SK-MEL-5 (cell line): Measurements from ENCODE around the gene LARP1B. TPM values are rescaled to one million over a fixed set of nuclear protein-coding genes. Genes with fewer than 3 reads are reported as not detected.
"Not testable (repeated sequence)": the region's sequence is repeated elsewhere in the genome, so short reads cannot be mapped to it uniquely, and the experiment has no call there.

ENCODE experiments used
- DNase-seq: peaks from one replicate; pipeline ENCODE4 v3.0.0-alpha.2; 2016; ENCODE audit warnings: low read depth, low spot score
- in situ Hi-C: cut with HindIII; loops from 2 replicates; pipeline ENCODE4 v1.10.0; 2016; ENCODE audit warnings: low sequenced_read_pairs, high pct_unique_total_duplicates, low pct_unique_long_range_greater_than_20kb
- total RNA-seq: library from RNA; depleted of rRNA; stranded (reverse); fragments of >200 nt; shearing (Covaris generic); gene quantifications from 2 replicates; pipeline ENCODE4 v1.2.3, GENCODE V29; 2014

LARP1B gene
- total RNA-seq, 1 experiment from 2014 or later = 11.7 TPM

GRCh38 chr4:128176643-128177042, 115.5 kb downstream of the LARP1B start:
- in situ Hi-C loops = no loop called here
- no peak for DNase-seq

DNA sequence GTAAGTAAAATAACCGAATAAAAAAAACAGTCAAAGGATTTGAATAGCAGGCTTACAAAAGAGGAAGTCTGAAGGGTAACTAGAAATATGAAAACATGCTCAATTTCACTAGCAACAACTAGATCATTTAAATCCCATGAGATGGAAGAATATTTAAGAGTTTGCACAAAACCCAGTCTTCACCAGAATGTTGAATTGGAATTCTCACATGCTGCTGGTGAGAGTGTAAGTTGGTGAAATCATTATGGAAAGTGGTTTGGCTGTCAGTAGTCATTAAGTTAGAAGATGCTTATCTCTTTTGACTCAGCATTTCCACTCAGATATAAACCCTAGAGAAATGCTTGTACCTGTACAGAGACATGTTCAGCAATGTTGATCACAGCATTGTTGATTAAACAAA, 116.4 kb downstream of the LARP1B start:
- no peak for DNase-seq
- in situ Hi-C loops = no loop called here

GRCh38 chr4:128186623-128187022, 125.5 kb downstream of the LARP1B start:
- in situ Hi-C loops = no loop called here
- DNase-seq = no peak

DNA sequence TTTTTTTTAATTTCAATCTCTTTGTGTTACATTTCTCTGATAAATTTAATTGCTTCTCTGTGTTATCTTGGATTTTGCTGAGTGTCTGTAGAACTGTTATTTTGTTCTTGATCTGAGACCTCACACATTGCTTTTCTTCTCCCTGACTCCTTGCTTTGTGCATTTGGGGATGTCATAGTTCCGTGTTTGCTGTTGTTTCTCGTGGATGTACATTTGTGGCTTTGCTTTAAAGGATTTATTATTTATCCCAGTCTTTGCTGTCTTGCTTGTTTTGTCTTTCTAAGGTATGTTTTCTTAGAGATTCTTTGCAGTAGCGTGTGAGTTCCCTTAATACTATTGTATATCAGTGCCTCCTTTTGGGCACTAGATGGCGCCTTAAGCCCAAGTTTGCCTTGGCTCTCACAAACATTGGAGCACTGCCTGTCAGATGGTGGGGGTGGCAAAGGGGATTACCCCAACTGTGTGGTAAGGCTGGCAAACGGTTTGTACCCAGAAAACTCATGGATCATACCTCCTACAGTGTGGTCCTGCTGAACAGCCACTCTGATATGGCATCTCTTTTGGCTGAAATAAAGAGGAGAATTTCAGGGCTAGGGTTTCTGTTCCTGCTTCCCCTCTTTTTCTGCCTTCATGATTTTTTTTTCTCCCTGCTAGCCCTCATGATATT, 130.1 kb downstream of the LARP1B start:
- in situ Hi-C loops = no loop called here
- peak; percentile 71 for DNase-seq

GRCh38 chr4:128220286-128221235, 159.4 kb downstream of the LARP1B start:
- in situ Hi-C loops = no loop called here
- DNase-seq = peak; percentile 62

GRCh38 chr4:128221586-128221985, 160.5 kb downstream of the LARP1B start:
- no peak for DNase-seq
- in situ Hi-C loops = no loop called here

- DNase-seq = no peak
- in situ Hi-C loops = no loop called here
Observed at GRCh38 chr4:128225148-128225547, 164.0 kb downstream of the LARP1B start.

GRCh38 chr4:128227991-128228571, 167.0 kb downstream of the LARP1B start:
- DNase-seq = no peak
- in situ Hi-C loops = no loop called here

DNA sequence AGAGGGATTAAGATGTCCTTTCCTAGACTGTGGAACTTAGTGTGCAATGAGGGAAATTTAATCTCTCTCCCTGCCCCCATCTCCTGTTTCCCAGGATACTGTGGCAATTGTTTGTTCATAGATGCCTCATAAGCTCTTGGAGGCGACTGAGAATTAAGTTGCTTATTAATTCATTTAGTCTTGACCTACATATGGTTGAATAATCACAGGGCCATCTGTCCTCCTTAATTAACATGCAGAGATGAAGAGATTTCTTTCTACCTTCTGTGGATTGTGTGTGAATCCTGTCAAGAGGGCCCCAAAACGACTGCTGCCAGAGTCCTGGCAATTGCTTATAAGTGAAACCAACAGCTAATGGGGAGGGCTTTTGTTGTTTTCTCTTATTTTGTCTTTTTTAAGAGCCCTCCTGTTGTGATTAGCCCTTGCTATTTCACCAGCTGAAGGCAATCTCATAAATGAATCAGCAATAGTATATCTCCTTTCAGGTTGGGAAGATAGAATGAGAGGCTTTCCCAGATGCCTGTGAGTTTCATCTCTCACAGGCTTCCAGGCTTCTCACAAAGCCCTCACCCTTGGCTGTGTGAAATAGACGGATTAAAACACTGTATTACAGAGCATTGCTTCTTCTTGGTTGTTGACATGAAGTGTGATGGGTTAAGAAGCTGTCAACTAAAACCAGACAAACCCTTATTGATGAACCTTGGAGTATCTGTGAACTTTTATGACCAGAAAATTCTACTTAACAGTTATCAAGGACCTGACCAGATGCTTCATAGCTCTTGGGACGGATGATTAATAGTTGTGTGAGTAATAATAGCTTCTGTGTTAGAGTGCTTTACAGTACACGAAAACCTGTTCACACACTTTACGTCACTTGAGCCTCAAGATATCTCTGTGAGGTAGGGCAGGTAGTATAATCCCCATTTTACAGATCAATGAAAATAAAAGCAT, 168.0 kb downstream of the LARP1B start:
- no peak for DNase-seq
- in situ Hi-C loops = no loop called here

- in situ Hi-C loops = no loop called here
- no peak for DNase-seq
Observed at GRCh38 chr4:128232719-128233118, 171.6 kb downstream of the LARP1B start.

- no peak for DNase-seq
- in situ Hi-C loops = no loop called here
Observed at GRCh38 chr4:128234836-128235235, 173.7 kb downstream of the LARP1B start.

GRCh38 chr4:128241019-128241418, 179.9 kb downstream of the LARP1B start:
- in situ Hi-C loops = no loop called here
- no peak for DNase-seq

DNA sequence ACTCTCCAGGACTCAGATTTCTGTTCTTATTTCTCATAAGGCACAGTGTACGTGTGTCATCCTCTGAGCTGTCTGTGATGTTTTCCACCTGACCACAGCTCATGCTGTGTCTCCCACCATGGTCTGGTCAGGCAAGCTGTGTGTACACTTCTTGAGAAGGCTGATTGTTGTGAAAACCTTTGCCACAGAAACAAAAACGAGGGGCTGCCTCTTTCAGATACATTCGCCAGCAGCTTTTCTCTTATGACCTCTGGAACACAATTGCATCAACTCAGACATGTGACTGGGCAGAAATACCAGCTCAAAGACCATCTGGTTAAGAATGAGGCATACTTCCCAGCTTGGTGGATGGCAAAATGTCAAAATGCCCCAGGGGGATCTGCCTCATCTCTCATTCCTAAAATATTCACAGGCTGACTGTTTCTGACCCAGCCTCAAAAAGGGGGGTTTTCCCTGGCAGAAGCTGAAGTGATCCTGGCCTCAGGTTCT, 180.4 kb downstream of the LARP1B start:
- peak; percentile 93 for DNase-seq
- in situ Hi-C loops = no loop called here

GRCh38 chr4:128241981-128242380, 180.9 kb downstream of the LARP1B start:
- no peak for DNase-seq
- in situ Hi-C loops = no loop called here

DNA sequence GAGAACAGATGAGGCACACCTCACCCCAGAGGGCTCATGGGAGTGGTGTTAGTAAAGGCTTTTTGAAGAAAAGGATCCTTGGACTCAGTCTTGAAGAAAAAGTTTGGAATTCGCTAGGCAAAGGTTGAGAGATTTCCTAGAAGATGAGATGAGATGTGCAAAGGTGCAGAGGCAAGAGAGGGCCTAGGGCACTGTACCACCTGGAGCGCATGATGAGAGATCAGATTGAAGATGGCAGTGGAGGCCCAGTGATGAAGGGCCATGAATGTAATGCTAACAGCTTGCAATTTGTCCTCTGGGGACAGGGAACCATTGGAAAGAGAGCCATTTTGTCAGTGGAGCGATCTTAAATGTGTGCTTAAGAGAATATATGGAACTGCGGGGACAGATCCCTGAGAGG, 181.5 kb downstream of the LARP1B start:
- in situ Hi-C loops = no loop called here
- DNase-seq = no peak

- no peak for DNase-seq
- in situ Hi-C loops = no loop called here
Observed at GRCh38 chr4:128244379-128244778, 183.3 kb downstream of the LARP1B start.

GRCh38 chr4:128245391-128245790, 184.3 kb downstream of the LARP1B start:
- DNase-seq, in situ Hi-C loops: not testable (repeated sequence)
